Fibroblast of mammary gland (primary cell): Measurements from ENCODE around the gene GALM.

ENCODE experiments used
- DNase-seq: peaks from one replicate; pipeline ENCODE4 v3.0.0-alpha.2; 2010; ENCODE audit warnings: low read depth
- H3K4me3 ChIP-seq: 2 replicates; pipeline ENCODE4 v1.5.1; 2011; ENCODE audit warnings: low read depth, mild to moderate bottlenecking, low read length, moderate library complexity; ENCODE audit not compliant: control insufficient read depth
- TF ChIP-seq, protein P1 (sequence below): conservative IDR thresholded peaks from 2 replicates; pipeline ENCODE4 v1.5.1; 2011; ENCODE audit warnings: low read depth, low read length, inconsistent platforms; ENCODE audit not compliant: control insufficient read depth, insufficient read depth

The GALM gene

DNA sequence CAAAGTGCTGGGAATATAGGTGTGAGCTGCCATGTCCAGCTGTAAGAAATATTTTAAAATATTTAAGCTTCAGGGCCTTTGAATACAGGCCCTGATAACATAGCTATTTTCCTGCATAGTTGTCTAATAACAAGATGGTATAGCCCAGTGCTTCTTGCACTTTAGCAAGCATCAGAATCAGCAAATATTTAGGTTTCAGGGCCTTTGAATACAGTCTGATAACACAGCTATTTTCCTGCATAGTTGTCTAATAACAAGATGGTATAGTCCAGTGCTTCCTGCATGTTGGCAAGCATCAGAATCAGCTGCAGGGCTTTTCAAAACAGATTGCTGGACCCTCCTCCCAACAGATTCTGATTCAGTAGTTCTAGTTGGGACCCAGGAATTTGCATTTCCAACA lies 117.7 kb downstream of the GALM start:
- H3K4me3 ChIP-seq = no peak overlapping the region
- DNase-seq = no peak
- TF ChIP-seq, protein P1, sequence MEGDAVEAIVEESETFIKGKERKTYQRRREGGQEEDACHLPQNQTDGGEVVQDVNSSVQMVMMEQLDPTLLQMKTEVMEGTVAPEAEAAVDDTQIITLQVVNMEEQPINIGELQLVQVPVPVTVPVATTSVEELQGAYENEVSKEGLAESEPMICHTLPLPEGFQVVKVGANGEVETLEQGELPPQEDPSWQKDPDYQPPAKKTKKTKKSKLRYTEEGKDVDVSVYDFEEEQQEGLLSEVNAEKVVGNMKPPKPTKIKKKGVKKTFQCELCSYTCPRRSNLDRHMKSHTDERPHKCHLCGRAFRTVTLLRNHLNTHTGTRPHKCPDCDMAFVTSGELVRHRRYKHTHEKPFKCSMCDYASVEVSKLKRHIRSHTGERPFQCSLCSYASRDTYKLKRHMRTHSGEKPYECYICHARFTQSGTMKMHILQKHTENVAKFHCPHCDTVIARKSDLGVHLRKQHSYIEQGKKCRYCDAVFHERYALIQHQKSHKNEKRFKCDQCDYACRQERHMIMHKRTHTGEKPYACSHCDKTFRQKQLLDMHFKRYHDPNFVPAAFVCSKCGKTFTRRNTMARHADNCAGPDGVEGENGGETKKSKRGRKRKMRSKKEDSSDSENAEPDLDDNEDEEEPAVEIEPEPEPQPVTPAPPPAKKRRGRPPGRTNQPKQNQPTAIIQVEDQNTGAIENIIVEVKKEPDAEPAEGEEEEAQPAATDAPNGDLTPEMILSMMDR = no peak
